Choroid plexus epithelial cell (primary cell): Measurements from ENCODE around the gene CMBL.

ENCODE experiments used
- DNase-seq: peaks from one replicate; pipeline ENCODE4 v3.0.0-alpha.2; 2010; ENCODE audit warnings: low read depth
- H3K4me3 ChIP-seq: 2 replicates; pipeline ENCODE4 v1.5.1; 2011; ENCODE audit warnings: low read depth, mild to moderate bottlenecking, control low read depth, low read length, moderate library complexity
- TF ChIP-seq, protein P1 (sequence below): conservative IDR thresholded peaks from 2 replicates; pipeline ENCODE4 v1.5.1; 2011; ENCODE audit warnings: low read depth, mild to moderate bottlenecking, control low read depth, inconsistent platforms, low read length, moderate library complexity

Gene CMBL

GRCh38 chr5:10338686-10339057 lies 31.0 kb upstream of the CMBL start:
- DNase-seq = no peak
- H3K4me3 ChIP-seq = no peak overlapping the region
- TF ChIP-seq, protein P1, sequence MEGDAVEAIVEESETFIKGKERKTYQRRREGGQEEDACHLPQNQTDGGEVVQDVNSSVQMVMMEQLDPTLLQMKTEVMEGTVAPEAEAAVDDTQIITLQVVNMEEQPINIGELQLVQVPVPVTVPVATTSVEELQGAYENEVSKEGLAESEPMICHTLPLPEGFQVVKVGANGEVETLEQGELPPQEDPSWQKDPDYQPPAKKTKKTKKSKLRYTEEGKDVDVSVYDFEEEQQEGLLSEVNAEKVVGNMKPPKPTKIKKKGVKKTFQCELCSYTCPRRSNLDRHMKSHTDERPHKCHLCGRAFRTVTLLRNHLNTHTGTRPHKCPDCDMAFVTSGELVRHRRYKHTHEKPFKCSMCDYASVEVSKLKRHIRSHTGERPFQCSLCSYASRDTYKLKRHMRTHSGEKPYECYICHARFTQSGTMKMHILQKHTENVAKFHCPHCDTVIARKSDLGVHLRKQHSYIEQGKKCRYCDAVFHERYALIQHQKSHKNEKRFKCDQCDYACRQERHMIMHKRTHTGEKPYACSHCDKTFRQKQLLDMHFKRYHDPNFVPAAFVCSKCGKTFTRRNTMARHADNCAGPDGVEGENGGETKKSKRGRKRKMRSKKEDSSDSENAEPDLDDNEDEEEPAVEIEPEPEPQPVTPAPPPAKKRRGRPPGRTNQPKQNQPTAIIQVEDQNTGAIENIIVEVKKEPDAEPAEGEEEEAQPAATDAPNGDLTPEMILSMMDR = no peak

- TF ChIP-seq, protein P1 = no peak
- H3K4me3 ChIP-seq = no peak overlapping the region
- no peak for DNase-seq
Measured at GRCh38 chr5:10337986-10338385, 30.3 kb upstream of the CMBL start.

- no peak overlapping the region for H3K4me3 ChIP-seq
- DNase-seq = no peak
- TF ChIP-seq, protein P1 = no peak
Measured at GRCh38 chr5:10337107-10337506, 29.4 kb upstream of the CMBL start.

- H3K4me3 ChIP-seq = no peak overlapping the region
- TF ChIP-seq, protein P1 = no peak
- no peak for DNase-seq
Measured at GRCh38 chr5:10335711-10336470, 28.2 kb upstream of the CMBL start.

- TF ChIP-seq, protein P1 = no peak
- no peak for DNase-seq
- no peak overlapping the region for H3K4me3 ChIP-seq
Measured at GRCh38 chr5:10334831-10335230, 27.1 kb upstream of the CMBL start.

GRCh38 chr5:10333154-10334006 lies 25.7 kb upstream of the CMBL start:
- H3K4me3 ChIP-seq = peak overlapping the region; percentile 67
- DNase-seq = peak; percentile 53
- TF ChIP-seq, protein P1 = no peak
